ENCODE measurements around the gene MEX3C.

- no peak for TF ChIP-seq CTCF (conservative IDR thresholded peaks at IDR 0.05; ENCODE audit: low read depth, low read length)
- no peak for TF ChIP-seq POLR2A (IDR thresholded peaks at IDR 0.05; ENCODE audit: low read depth, low read length)
Observed at GRCh38 chr18:51151568-51152511, 45.6 kb downstream of the MEX3C start.
